Dermis blood vessel endothelial cell (primary cell): ENCODE results near the gene TPM4. TPM values are rescaled to one million over a fixed set of nuclear protein-coding genes. Genes with fewer than 3 reads are reported as not detected.

Experiments
- DNase-seq: peaks from one replicate; pipeline ENCODE4 v3.0.0; 2010
- total RNA-seq: library from RNA; depleted of rRNA; stranded (reverse); fragments of >200 nt; gene quantifications from 2 replicates; pipeline ENCODE4 v1.2.3, GENCODE V29; 2014

Gene TPM4
- total RNA-seq, 1 donor from 2014 or later: 533 TPM

DNA sequence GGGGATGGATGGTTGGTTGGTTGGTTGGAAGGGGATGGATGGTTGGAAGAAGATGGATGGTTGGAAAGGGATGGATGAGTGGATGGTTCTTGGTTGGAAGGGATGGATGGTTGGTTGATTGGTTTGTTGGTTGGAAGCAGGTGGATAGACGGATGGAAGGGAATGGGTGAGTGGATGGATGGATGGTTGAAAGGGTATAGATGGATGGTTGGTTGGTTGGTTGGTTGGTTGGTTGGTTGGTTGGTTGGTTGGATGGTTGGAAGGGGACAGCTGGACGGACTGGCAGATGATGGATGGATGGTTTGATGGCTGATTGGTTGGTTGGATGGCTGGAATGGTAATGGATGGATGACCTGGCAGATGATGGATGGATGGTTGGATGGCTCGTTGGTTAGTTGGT lies 55.4 kb downstream of the TPM4 start:
- DNase-seq: no peak

DNA sequence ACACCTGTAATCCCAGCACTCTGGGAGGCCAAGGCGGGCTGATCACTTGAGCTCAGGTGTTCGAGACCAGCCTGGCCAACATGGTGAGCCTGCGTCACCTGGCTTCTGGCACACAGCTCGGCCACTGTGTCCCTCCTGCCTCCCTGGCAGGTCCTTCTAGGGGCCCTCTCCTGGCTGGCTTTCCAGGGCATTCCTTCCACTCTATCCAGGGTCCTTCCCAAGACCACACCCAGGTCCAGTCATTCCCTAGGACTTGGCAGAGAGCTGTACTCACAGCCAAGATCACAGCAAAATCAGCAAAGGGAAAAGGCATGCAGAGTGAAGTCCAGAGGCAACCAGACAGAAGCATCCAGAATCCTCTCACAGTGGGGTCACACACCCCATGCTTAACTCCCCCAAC lies 57.5 kb downstream of the TPM4 start:
- DNase-seq: no peak

DNA sequence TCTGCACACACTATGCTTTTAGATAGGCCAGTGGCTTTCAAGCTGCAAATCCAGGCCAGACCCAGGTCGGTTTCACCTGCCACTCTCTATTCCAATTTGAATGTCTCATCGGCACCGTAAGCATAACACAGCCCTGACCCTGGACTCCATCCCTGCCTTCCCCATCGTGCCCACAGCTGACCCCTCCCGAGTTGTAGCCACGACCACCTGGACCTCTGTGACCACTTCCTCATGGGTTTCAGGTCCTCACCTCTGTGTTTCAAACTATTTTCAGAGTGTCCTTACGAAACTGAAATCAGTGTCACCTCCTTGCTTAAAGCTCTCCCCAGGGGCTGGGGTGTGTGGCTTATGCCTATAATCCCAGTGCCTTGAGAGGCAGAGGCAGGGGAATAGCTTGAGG lies 58.2 kb downstream of the TPM4 start:
- DNase-seq: no peak

DNA sequence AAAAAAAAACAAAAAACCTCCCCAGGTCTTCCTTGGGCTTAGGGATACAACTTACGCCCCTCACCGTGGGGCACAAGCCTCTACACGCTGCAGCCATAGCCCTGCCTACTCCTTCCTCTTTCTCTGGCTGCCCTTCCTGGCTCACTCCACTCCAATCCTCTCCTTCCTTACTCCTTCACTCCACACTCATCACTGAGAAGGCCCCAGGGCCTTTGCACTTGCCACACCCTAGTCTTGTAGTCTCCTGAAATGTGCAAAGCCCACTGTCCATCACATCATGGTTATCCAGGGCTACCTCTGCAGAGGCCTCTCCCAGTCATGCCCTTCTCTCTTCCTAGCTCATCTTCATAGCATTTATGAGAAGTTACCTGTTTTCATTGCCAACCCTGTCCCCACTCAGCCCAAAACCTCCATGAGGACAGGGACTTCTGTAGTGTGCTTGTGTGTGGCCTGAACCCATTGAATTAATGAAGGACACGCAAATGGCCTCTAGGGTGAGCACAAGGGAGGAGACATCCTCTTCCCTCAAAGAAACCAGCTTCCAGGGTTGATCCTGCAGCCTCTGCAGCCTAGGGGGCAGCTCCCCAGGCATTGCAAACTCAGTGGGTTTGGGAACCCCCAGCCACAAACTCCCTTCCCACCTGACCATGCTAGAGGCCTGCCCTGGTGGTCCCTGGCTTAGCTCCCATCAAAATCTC lies 59.3 kb downstream of the TPM4 start:
- DNase-seq: no peak

DNA sequence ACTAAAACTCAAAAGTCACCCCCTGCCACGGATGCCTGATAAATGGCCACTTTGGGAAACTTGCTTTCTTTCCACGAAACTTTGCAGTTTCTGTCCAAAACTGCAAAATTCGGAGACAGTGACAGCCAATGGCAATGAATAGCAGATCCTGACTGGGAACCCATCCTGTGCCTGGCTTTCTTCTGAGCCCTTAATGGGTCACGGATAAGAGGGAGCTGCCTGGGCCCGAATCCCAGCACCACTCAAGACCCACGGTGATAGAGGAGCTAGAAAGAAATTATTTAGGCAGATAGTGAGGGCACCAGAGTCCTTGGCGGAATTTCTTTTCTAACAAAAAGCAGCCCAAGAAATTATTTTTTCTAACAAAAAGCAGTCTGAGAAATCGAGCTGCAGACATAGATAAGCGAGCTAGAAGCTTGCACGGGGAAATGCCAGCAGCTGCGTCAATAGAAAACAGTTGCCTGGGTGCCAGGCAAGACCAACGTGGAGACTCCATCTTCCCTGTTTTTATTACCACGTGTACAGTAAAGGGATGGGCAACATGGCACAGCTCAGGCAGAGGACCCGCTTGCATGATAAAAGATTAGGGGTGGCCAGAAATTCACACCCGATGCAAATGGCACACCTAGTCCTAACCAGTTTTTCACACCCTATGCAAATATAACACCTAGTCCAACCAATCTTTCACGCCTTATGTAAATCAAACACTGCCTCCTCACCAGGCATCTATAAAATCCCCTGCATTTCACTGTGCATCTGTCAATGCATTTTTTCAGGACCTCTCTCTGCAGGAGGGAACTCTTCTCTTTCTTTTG lies 60.1 kb downstream of the TPM4 start:
- DNase-seq: no peak

DNA sequence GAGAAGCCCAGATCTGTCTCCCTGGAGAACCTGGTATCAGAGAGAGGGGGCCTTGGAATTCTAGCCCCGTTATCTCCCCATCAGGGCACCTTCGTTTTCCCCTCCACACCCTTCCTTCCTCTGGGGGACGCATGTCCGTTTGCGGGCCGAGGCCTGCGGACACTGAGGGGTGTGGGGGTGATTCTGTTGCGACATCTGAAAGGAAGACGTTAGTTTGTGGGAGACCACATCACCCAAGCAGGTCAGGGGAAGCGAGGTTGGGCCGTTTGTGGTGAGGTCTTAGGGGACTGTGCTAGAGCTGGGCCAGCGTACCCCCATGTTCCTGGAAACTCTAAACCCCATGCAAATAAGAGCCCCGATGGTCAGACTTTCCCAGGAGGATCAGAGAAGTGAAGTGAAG lies 63.5 kb downstream of the TPM4 start:
- DNase-seq: no peak

DNA sequence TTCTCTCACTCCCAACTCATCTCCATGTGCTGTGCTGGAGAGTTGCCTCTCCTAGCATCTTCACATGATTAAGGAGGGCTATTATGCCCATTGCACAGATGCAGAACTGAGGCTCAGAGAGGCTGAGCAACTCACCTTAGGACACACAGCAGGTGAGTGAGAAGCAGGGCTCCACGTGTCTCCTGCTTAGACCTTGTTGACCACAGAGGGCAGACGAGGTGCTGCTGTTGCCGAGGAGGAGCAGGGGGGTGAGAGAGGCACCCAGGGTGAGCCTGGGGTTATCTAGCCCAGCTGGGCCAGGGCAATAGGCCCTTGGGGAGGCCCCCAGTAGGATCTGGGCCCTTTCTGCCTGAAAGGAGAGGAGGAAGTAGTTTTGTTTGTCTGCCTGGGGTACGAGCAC lies 64.7 kb downstream of the TPM4 start:
- DNase-seq: no peak

DNA sequence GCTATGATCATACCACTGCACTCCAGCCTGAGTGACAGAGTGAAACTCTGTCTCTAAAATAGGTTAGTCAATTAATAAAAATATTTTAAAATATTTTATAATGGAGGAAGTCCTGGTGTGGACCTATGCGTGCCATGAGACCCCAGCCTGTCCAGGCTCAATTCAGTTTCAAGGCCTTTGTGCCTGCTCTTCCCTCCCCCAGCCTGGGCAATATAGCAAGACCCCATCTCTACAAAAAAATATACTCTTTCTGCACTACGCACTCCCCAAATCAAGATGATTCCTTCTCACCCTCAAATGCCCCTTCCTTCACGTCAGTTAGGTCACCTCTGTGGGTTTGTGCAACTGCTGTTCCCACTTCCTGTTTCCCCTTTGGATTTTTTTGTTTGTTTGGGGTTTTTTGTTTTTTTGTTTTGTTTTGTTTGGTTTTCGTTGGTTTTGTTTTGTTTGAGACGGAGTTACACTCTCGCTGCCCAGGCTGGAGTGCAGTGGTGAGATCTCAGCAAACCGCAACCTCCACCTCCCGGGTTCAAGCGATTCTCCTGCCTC lies 65.8 kb downstream of the TPM4 start:
- no peak for DNase-seq

DNA sequence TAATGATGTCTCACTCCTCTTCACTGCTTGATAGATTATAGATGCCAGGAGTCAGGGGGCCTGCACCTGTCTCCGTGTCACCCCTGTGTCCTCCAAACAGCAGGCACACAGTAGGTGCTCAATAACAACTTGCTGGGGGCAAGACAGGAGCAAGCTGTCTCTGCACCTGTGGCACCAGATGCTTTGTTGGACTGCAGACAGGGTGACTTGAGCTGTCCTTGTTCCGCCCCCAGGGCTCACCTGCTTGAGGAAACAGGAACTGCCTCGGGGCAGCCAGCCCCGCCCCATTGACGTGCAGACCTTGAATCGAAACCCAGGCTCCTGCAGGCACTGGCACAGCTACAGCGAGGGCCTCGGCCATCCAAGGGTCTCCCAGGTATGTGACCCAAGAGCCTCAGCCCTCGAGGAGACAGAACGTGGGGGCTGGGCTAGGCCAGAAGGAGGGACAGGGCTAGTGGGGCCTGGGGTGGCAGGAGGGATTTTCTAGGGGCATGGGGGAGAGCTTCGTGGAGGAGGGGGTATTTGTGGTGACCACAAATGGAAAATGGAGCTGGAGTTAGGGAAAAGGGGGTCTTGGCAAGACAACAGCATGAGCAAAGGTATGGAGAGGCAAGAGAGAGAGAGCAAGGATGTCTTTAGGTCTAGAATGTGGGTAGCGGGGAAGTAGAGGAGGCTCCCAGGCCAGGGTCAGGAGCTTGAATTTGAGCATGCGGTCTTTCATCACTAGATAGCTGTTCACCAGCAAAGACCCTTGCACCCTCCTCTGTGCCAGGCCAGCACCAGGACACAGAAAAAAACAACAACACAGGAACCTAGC lies 67.3 kb downstream of the TPM4 start, which contains the start of gene HSH2D:
Gene HSH2D (plus strand): TSS at position 287 of the 817 bp plus-strand sequence. CDS start 5,066 bp downstream, outside the sequence.
- DNase-seq: no peak

DNA sequence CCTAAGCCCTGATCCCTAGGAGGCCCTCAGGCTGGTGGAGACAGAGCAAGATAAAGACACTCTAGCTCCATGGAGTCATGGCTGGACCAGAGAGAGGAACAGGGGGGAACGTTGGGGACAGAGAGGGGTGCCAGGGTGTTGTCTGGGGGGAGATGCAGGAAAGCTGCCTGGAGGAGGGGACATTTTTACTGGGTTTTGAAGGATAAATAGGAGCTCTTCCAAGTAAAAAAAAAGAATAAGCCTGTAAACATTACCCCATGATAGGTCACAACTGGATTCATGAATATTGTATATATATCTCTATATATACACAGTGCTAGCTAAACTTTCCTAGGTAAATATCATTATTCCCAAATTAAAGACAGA lies 67.9 kb downstream of the TPM4 start:
- no peak for DNase-seq

DNA sequence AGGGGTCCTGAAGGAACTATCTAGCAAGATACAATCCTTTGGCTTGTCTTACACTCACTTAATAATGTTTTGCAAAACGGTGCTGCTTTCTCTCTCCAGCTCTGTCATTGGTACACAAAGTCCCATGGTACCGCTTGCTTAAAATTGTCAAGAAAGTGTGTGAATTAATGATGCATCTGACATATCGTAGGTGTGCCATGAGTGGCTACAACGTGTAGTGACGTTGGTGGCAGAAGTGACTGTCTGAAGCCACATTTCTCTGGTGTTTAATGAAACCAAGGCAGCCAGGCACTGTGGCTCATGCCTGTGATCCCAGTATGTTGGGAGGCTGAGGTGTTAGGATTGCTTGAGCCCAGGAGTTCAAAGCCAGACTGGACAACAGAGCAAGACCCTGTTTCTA lies 69.8 kb downstream of the TPM4 start:
- DNase-seq: no peak

DNA sequence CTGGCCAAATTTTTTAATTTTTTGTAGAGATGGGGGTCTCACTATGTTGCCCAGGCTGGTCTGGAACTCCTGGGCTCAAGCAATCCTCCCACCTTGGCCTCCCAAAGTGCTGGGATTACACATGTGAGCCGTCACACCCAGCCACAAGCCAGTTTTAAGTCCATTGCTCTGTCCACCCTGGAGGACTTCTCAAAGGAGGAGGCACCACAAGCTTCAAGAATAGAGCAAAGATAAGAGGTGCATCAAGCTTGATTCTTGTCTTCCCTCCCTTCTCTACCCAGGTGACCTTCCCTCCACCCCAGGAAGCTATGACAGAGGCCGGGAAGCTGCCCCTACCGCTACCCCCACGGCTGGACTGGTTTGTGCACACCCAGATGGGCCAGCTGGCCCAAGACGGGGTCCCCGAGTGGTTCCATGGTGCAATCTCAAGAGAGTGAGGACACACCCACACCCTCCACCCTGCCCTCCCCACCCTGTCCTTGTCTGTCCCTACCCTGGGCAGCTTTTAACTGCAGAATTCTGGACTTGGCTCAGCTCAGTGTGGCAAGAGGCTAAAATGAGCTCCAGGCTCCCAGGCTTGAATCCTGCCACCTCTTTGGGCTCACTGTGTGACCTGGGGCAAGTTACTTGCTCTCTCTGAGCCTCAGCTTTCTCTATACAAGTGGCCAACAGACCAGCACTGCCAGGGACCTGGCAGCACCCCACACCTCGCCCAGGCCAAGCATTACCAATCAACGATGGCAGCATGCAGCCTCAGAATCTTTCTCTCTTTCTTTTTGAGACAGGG lies 72.3 kb downstream of the TPM4 start:
- DNase-seq: no peak

Other genes starting within 250 kb of the TPM4 start
- not detected in 2 replicates for gene CYP4F2, start 178.4 kb upstream of the TPM4 start, total RNA-seq
- gene CYP4F11, start 142.0 kb upstream of the TPM4 start, total RNA-seq: not detected in 2 replicates
- not detected in 2 replicates for gene OR10H4, start 127.5 kb upstream of the TPM4 start, total RNA-seq
- 66.4 and 73.8 TPM in 2 replicates for gene RAB8A, start 35.4 kb downstream of the TPM4 start, total RNA-seq
- gene HSH2D, start 67.2 kb downstream of the TPM4 start, total RNA-seq: 0.05 TPM in 1 of 2 replicates, not detected in the other
- gene CIB3, start 97.0 kb downstream of the TPM4 start, total RNA-seq: not detected in 2 replicates
- gene FAM32A, start 108.9 kb downstream of the TPM4 start, total RNA-seq: 144 and 166 TPM in 2 replicates
- gene AP1M1, start 121.4 kb downstream of the TPM4 start, total RNA-seq: 65.9 and 108 TPM in 2 replicates
- 4.4 and 5.1 TPM in 2 replicates for gene KLF2, start 248.3 kb downstream of the TPM4 start, total RNA-seq